Measurements from ENCODE around the gene IL10RB. TPM values are rescaled to one million over a fixed set of nuclear protein-coding genes. Genes with fewer than 3 reads are reported as not detected.

IL10RB gene
- total RNA-seq, 3 donors from 2014 or later: 45.3 to 100 (median 77.0) TPM

- Histone ChIP-seq H3K36me3 (ENCODE audit: low read depth) (no peaks in the 10 kb centered on the region), H3K9me3 (no peaks in the 10 kb centered on the region), H3K4me1 (ENCODE audit: low read depth) (peaks cover 26% of the 10 kb centered on the region), H3K4me3 (no peak overlapping the region)
- DNase-seq (no peak), ATAC-seq (no peak)
- intact Hi-C loops (cut with DNase I, micrococcal nuclease): no loop called here
- TF ChIP-seq CTCF (IDR thresholded peaks at IDR 0.05): no peak
Measured at GRCh38 chr21:33270986-33271385, 4.8 kb downstream of the IL10RB start.

GRCh38 chr21:33273044-33273443, 6.9 kb downstream of the IL10RB start:
- peak; percentile 50 for ATAC-seq
- intact Hi-C loops (cut with DNase I, micrococcal nuclease): no loop called here
- no peak for TF ChIP-seq CTCF (IDR thresholded peaks at IDR 0.05)
- H3K36me3 ChIP-seq (ENCODE audit: low read depth): no peaks in the 10 kb centered on the region
- no peaks in the 10 kb centered on the region for H3K9me3 ChIP-seq
- H3K4me3 ChIP-seq: no peak overlapping the region
- DNase-seq: no peak
- peaks cover 14% of the 10 kb centered on the region for H3K4me1 ChIP-seq (ENCODE audit: low read depth)

- intact Hi-C loops (cut with DNase I, micrococcal nuclease): no loop called here
- no peaks in the 10 kb centered on the region for H3K9me3 ChIP-seq
- H3K36me3 ChIP-seq (ENCODE audit: low read depth): no peaks in the 10 kb centered on the region
- no peak overlapping the region for H3K4me3 ChIP-seq
- H3K4me1 ChIP-seq (ENCODE audit: low read depth): no peaks in the 10 kb centered on the region
- ATAC-seq: no peak
- no peak for TF ChIP-seq CTCF (IDR thresholded peaks at IDR 0.05)
- DNase-seq: no peak
Measured at GRCh38 chr21:33278721-33279120, 12.6 kb downstream of the IL10RB start.

GRCh38 chr21:33279330-33279820, 13.2 kb downstream of the IL10RB start:
- DNase-seq (no peak), ATAC-seq (no peak)
- H3K9me3 ChIP-seq: no peaks in the 10 kb centered on the region
- no peaks in the 10 kb centered on the region for H3K36me3 ChIP-seq (ENCODE audit: low read depth)
- intact Hi-C loops (cut with DNase I, micrococcal nuclease): no loop called here
- H3K4me3 ChIP-seq: no peak overlapping the region
- H3K4me1 ChIP-seq (ENCODE audit: low read depth): no peaks in the 10 kb centered on the region
- no peak for TF ChIP-seq CTCF (IDR thresholded peaks at IDR 0.05)

- no peaks in the 10 kb centered on the region for H3K36me3 ChIP-seq (ENCODE audit: low read depth)
- ATAC-seq: no peak
- intact Hi-C loops (cut with DNase I, micrococcal nuclease): no loop called here
- no peak overlapping the region for H3K4me3 ChIP-seq
- TF ChIP-seq CTCF (IDR thresholded peaks at IDR 0.05): no peak
- H3K9me3 ChIP-seq: no peaks in the 10 kb centered on the region
- peaks cover 4% of the 10 kb centered on the region for H3K4me1 ChIP-seq (ENCODE audit: low read depth)
- DNase-seq: peak in 1 of 3 donors; percentile 17
Measured at GRCh38 chr21:33281096-33281652, 15.0 kb downstream of the IL10RB start.

GRCh38 chr21:33283203-33283602, 17.0 kb downstream of the IL10RB start:
- intact Hi-C loops (cut with DNase I, micrococcal nuclease): no loop called here
- TF ChIP-seq CTCF (IDR thresholded peaks at IDR 0.05): no peak
- H3K4me3 ChIP-seq: no peak overlapping the region
- no peak for ATAC-seq
- no peaks in the 10 kb centered on the region for H3K9me3 ChIP-seq
- DNase-seq: no peak
- H3K36me3 ChIP-seq (ENCODE audit: low read depth): no peaks in the 10 kb centered on the region
- H3K4me1 ChIP-seq (ENCODE audit: low read depth): peaks cover 18% of the 10 kb centered on the region

Data from mucosa of descending colon (tissue), 3 donors.